ENCODE data around the gene TNFSF9. TPM values are rescaled to one million over a fixed set of nuclear protein-coding genes. Genes with fewer than 3 reads are reported as not detected.

Gene TNFSF9
- total and polyA plus RNA-seq, 2 of the 8 experiments (the other 6 are each of a cell fraction or from before 2014, with no cell fraction given) = 1.7 to 4.4 TPM

- no peak for TF ChIP-seq CBX8 (IDR thresholded peaks at IDR 0.05; ENCODE audit: borderline replicate concordance, low read depth, low read length)
- TF ChIP-seq BACH1 (IDR thresholded peaks at IDR 0.05; ENCODE audit: low read length) = no peak
- TF ChIP-seq POLR2A (IDR thresholded peaks at IDR 0.05; ENCODE audit: control extremely low read depth in 1 of 2, low read depth in 2 of 2, low read length in 2 of 2) = no peak
Observed at GRCh38 chr19:6576869-6577475, 46.1 kb downstream of the TNFSF9 start (continued).

Measured in H1 (cell line).